ENCODE measurements around the gene ZNF528.

GRCh38 chr19:52442179-52442578, 44.5 kb downstream of the ZNF528 start:
- TF ChIP-seq CTCF (IDR thresholded peaks at IDR 0.05), result no peak
- no peak for TF ChIP-seq POLR2A (IDR thresholded peaks at IDR 0.05)
- no peak for TF ChIP-seq POLR2AphosphoS5 (IDR thresholded peaks at IDR 0.05)
- TF ChIP-seq EP300 (IDR thresholded peaks at IDR 0.05), result no peak
